Embryonic facial prominence (tissue), 1 donor: ENCODE results near the gene CCNA1.

Source experiments
- DNase-seq: peaks from one replicate; pipeline ENCODE4 v3.0.0-alpha.2; 2016; ENCODE audit errors: extremely low spot score

The CCNA1 gene

GRCh38 chr13:36453516-36453915 lies 21.2 kb downstream of the CCNA1 start:
- no peak for DNase-seq

DNA sequence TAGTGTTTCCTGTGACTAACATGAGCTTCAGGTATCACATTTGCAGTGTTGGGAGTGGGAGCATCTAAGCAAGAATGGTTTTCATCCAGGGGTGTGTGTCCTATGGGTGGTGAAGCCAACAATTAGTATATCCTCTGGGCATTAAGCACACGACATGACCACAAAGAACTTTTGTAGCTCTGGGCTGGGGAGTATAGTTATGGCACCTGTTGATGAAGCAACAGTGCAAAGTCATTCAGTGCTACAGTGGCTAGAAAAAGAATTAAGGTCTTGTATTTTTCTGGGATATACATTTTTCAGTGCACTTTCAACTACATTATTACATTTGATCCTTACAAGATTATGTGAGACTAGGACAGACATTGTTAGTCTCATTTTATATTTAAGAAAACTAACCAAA lies 21.8 kb downstream of the CCNA1 start:
- DNase-seq = no peak

- DNase-seq = no peak
These were observed 22.7 kb downstream of the CCNA1 start for GRCh38 chr13:36454987-36455386.

DNA sequence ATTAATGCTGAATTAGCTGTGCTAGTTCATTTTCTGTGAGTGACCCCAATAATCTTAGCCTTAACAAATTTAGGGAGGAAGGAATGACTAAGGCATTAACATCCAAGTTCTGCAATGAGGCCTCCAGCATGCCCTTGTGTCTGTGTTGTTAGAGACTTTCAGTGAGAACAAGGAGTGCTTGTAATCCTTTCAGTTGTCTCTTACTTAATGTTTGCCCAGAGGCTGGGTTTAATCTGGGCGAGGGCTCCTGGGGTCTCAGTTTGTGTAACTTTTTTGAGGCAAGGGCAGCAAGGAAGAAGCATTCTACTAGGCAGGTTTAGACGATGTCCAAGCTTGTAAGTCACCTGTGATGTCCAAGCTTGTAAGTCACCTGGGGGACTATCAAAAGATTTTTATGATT lies 24.3 kb downstream of the CCNA1 start:
- DNase-seq = no peak

GRCh38 chr13:36461506-36461905 lies 29.2 kb downstream of the CCNA1 start:
- DNase-seq = no peak

DNA sequence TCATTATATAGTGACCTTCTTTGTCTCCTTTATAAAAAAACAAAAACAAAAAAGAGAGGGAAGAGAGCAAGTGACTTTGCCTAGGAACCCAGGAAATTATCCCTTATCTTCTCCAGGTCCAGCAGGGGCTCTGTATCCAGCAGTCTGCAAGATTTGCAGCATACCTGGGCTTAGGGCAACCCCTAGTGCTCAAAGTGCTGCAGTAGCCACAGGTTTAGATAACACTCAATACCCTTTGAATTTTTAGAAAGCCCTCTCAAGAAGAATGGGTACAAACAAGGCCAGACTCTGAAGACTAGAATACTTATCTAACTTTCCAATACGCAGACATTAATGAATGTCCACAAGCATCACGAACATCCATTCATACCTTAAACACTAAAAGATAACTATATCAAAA lies 43.2 kb downstream of the CCNA1 start:
- no peak for DNase-seq

- DNase-seq = no peak
These were observed 44.4 kb downstream of the CCNA1 start for GRCh38 chr13:36476661-36477060.

DNA sequence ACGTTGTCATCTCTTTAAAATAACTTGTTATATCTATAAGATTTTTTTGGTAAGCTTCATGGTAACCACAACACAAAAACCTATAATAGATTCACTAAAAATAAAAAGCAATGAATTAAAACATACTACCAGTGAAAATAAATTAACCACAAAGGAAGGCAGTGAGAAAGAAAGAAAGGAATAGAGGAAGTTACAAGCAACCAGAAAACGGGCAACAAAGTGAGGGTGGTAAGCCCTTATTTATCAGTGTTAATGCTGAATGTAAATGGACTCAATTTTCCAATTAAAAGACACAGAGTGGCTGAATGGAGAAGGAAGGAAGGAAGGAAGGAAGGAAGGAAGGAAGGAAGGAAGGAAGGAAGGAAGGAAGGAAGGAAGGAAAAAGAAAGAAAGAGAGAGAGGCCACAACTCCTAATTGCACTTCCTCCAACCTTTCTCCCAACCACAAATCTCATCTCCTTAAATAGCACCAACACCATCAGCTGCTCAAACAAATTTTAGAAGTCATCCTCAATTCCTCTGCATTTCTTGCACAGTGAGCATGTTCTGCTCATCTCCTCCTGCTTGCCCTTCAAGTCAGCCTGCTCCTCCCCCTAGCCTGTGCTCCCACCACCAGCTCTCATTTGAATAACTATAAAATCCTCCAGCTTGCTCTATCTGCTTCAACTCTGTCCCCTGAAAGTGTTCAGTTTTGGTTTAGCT lies 48.6 kb downstream of the CCNA1 start:
- DNase-seq = no peak

DNA sequence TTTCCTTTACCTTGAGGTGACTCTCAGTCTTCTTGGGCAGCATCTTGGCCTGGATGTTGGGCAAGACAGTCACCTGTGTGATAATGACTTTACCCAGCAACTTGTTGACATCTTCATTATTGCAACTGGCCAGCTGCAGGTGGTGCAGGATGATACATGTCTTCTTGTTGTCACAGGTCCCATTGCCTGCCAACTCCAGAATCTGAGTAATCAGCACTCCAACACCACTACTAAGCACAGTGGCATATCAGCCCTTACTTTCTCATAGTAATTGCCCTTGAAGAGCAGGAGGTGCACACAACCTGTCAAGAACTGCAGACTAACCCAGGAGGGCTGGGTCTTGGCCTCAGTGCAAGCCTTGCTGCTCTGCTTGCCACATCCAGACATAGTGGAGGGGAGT lies 57.8 kb downstream of the CCNA1 start:
- DNase-seq = no peak
